Tibial nerve (tissue), 4 donors: ENCODE results near the gene DNM2.
"Not testable (repeated sequence)": the region's sequence is repeated elsewhere in the genome, so short reads cannot be mapped to it uniquely, and the experiment has no call there.

Experiments
- EP300 ChIP-seq, 2 donors: sonication (generic); formaldehyde crosslinking; IDR thresholded peaks; one replicate each; pipeline ENCODE4 v1.6.1; 2017; ENCODE audit warnings: antibody characterized with exemption in 2 of 2, mild to moderate bottlenecking in 1 of 2
- POLR2A ChIP-seq, 2 donors: fragments of 450-650 bp; IDR thresholded peaks; one replicate each; pipeline ENCODE4 v1.6.1; 2017; ENCODE audit warnings: antibody characterized with exemption in 2 of 2, mild to moderate bottlenecking in 2 of 2, moderate library complexity in 2 of 2
- TF ChIP-seq, protein P1 (sequence below), 5 experiments: fragments of 200-600 bp in 3 of 5; fragments of 450-650 bp in 2 of 5; sonication (generic) in 3 of 5; IDR thresholded peaks; one replicate each; pipeline ENCODE4 v1.5.1; 2016 to 2019; ENCODE audit warnings: antibody characterized with exemption in 5 of 5, mild to moderate bottlenecking in 3 of 5, moderate library complexity in 2 of 5

DNA sequence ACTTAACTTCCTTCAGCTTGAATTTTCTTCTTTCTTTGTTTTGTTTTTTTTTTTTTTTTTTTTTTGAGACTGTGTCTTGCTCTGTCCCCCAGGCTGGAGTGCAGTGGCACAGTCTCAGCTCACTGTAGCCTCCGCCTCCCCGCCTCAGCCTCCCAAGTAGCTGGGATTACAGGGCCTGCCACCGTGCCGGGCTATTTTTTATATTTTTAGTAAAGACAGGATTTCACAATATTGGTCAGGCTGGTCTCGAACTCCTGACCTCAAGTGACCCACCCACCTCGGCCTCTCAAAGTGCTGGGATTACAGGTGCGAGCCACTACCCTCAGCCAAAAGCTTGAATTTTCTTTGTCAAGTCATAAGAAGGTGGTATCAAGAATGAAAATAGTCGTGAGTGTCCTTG lies 42.7 kb upstream of the DNM2 start:
- TF ChIP-seq, protein P1, sequence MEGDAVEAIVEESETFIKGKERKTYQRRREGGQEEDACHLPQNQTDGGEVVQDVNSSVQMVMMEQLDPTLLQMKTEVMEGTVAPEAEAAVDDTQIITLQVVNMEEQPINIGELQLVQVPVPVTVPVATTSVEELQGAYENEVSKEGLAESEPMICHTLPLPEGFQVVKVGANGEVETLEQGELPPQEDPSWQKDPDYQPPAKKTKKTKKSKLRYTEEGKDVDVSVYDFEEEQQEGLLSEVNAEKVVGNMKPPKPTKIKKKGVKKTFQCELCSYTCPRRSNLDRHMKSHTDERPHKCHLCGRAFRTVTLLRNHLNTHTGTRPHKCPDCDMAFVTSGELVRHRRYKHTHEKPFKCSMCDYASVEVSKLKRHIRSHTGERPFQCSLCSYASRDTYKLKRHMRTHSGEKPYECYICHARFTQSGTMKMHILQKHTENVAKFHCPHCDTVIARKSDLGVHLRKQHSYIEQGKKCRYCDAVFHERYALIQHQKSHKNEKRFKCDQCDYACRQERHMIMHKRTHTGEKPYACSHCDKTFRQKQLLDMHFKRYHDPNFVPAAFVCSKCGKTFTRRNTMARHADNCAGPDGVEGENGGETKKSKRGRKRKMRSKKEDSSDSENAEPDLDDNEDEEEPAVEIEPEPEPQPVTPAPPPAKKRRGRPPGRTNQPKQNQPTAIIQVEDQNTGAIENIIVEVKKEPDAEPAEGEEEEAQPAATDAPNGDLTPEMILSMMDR (IDR thresholded peaks at IDR 0.05): not testable (repeated sequence)
- not testable (repeated sequence) for TF ChIP-seq POLR2A, EP300 (IDR thresholded peaks at IDR 0.05)
